Tibial artery (tissue), 4 donors: ENCODE data around the gene KRTAP1-5.

ENCODE experiments used
- DNase-seq, 2 donors: peaks; one replicate each; pipeline ENCODE4 v3.0.0-alpha.2; 2019
- H3K27ac ChIP-seq, 2 donors: fragments of 200-600 bp; sonication (generic) in 1 of 2; 1 replicate in 1 of 2; 2 replicates in 1 of 2; pipeline ENCODE4 v1.5.1; 2018 to 2019; ENCODE audit warnings: mild to moderate bottlenecking in 1 of 2
- H3K27me3 ChIP-seq, 2 donors: fragments of 200-600 bp; sonication (generic) in 1 of 2; one replicate each; pipeline versions ENCODE4 v1.5.1 to v1.6.0; 2016 to 2019
- H3K36me3 ChIP-seq, 3 donors: fragments of 200-600 bp; sonication (generic) in 2 of 3; one replicate each; pipeline ENCODE4 v1.5.1; 2016 to 2019; ENCODE audit warnings: mild to moderate bottlenecking in 2 of 3
- H3K4me1 ChIP-seq, 4 donors: fragments of 200-600 bp; sonication (generic) in 2 of 4; 1 replicate in 3 of 4; 2 replicates in 1 of 4; pipeline ENCODE4 v1.5.1; 2016 to 2019
- H3K4me3 ChIP-seq, 2 donors: fragments of 200-600 bp; sonication (generic) in 1 of 2; 1 replicate in 1 of 2; 2 replicates in 1 of 2; pipeline ENCODE4 v1.5.1; 2018 to 2019; ENCODE audit warnings: mild to moderate bottlenecking in 2 of 2
- H3K9me3 ChIP-seq, 3 donors: fragments of 200-600 bp; sonication (generic) in 1 of 3; one replicate each; pipeline ENCODE4 v1.5.1; 2016 to 2019
- intact Hi-C: fragments of 100-400 bp; cut with DNase I; formaldehyde crosslinking; loops from one replicate; pipeline ENCODE4 v1.15.0; 2023; ENCODE audit warnings: low total_unique reads
- TF ChIP-seq, protein P1 (sequence below), 2 experiments: fragments of 200-600 bp in 1 of 2; fragments of 450-650 bp in 1 of 2; IDR thresholded peaks; one replicate each; pipeline ENCODE4 v1.5.1; 2017 to 2019; ENCODE audit warnings: antibody characterized with exemption in 2 of 2, mild to moderate bottlenecking in 1 of 2, moderate library complexity in 1 of 2

The KRTAP1-5 gene

GRCh38 chr17:41012326-41013120 is 14.5 kb downstream of the KRTAP1-5 start:
- DNase-seq = no peak
- no peak overlapping the region for H3K4me3 ChIP-seq
- no peaks in the 10 kb centered on the region for H3K9me3 ChIP-seq
- no peaks in the 10 kb centered on the region for H3K27me3 ChIP-seq
- no peaks in the 10 kb centered on the region for H3K4me1 ChIP-seq
- TF ChIP-seq, protein P1, sequence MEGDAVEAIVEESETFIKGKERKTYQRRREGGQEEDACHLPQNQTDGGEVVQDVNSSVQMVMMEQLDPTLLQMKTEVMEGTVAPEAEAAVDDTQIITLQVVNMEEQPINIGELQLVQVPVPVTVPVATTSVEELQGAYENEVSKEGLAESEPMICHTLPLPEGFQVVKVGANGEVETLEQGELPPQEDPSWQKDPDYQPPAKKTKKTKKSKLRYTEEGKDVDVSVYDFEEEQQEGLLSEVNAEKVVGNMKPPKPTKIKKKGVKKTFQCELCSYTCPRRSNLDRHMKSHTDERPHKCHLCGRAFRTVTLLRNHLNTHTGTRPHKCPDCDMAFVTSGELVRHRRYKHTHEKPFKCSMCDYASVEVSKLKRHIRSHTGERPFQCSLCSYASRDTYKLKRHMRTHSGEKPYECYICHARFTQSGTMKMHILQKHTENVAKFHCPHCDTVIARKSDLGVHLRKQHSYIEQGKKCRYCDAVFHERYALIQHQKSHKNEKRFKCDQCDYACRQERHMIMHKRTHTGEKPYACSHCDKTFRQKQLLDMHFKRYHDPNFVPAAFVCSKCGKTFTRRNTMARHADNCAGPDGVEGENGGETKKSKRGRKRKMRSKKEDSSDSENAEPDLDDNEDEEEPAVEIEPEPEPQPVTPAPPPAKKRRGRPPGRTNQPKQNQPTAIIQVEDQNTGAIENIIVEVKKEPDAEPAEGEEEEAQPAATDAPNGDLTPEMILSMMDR (IDR thresholded peaks at IDR 0.05) = no peak
- intact Hi-C loops = no loop called here
- no peaks in the 10 kb centered on the region for H3K36me3 ChIP-seq
- H3K27ac ChIP-seq = no peak overlapping the region

DNA sequence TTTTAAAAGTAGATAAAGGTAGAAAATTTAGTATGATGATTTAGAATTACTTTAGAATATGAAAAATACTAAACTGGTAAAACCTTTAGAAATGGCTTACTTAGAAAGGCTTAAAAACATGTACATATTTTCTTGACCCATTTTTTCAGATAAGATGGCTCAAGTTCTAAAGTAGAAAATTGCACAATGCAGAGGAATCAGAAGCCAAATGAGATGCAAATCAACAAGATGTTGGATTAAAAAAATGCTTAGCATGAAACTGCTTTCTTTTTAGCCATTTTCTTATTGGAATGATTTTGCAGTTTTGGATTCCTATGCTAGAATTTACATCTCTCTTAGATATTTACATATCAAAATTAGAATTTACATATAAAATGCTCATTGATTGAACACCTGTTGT is 16.6 kb downstream of the KRTAP1-5 start:
- Histone ChIP-seq H3K9me3 (no peaks in the 10 kb centered on the region), H3K4me1 (no peaks in the 10 kb centered on the region), H3K36me3 (no peaks in the 10 kb centered on the region), H3K4me3 (no peak overlapping the region), H3K27ac (no peak overlapping the region), H3K27me3 (no peaks in the 10 kb centered on the region)
- no peak for DNase-seq
- TF ChIP-seq, protein P1 (IDR thresholded peaks at IDR 0.05) = no peak
- intact Hi-C loops = no loop called here

GRCh38 chr17:41009936-41010335 is 17.1 kb downstream of the KRTAP1-5 start:
- Histone ChIP-seq H3K27ac (no peak overlapping the region), H3K36me3 (no peaks in the 10 kb centered on the region), H3K9me3 (no peaks in the 10 kb centered on the region), H3K4me1 (no peaks in the 10 kb centered on the region), H3K4me3 (no peak overlapping the region), H3K27me3 (no peaks in the 10 kb centered on the region)
- intact Hi-C loops = no loop called here
- no peak for DNase-seq
- TF ChIP-seq, protein P1 (IDR thresholded peaks at IDR 0.05) = no peak

DNA sequence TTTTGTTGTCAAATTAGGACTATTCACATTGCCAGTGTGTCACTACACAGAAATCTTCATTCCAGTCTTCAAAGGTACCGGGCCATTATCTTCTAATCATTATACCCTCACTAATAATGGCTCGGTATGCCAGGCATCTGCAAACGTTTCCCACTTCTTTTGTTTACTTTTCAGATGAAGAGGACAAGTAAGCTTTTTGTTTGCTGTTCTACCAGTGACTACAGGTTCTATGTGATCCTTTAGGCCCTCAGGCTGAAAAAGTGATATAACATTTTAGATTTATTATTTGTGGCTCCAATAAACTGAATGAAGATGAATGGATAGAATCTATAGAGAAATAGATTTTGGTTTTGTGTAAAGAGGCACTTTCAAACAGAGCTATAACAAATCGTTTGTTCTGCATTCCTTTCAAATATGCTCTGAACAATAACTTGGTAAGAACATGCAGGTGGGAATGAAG is 17.7 kb downstream of the KRTAP1-5 start:
- DNase-seq = no peak
- H3K9me3 ChIP-seq = no peaks in the 10 kb centered on the region
- H3K36me3 ChIP-seq = no peaks in the 10 kb centered on the region
- TF ChIP-seq, protein P1 (IDR thresholded peaks at IDR 0.05) = no peak
- no peak overlapping the region for H3K4me3 ChIP-seq
- H3K27ac ChIP-seq = no peak overlapping the region
- intact Hi-C loops = no loop called here
- H3K4me1 ChIP-seq = no peaks in the 10 kb centered on the region
- H3K27me3 ChIP-seq = no peaks in the 10 kb centered on the region

DNA sequence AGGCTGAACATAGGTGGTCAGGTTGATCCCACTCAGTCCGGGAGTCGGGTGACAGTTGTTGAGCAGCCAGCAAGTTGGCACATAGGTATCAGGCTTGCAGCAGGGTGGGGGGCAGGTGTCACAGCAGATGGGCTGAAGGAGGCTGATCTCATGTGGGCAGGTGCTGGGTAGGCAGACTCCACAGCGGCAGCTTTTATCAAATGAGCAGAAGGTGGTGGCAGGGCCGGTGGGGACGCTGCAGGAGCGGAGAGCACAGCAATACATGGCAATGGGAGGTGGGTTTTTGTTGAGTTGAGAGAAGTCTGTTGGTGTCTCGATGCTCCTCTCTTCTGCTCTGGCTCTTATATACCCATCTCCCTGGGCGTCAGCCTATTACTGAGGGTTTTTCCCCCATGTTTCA is 18.2 kb downstream of the KRTAP1-5 start, which contains the start of gene KRTAP3-1:
Gene KRTAP3-1 (minus strand): TSS at position 318 of the 400 bp plus-strand sequence. CDS start 54 bp downstream, at position 264.
- no peaks in the 10 kb centered on the region for H3K9me3 ChIP-seq
- DNase-seq = no peak
- no peak within 1 kb of the TSS for H3K27ac ChIP-seq
- H3K4me1 ChIP-seq = no peaks in the 10 kb centered on the region
- intact Hi-C loops = no loop called here
- TF ChIP-seq, protein P1 (IDR thresholded peaks at IDR 0.05) = no peak
- H3K4me3 ChIP-seq = no peak within 1 kb of the TSS
- H3K36me3 ChIP-seq = no peaks in the 10 kb centered on the region
- no peaks in the 10 kb centered on the region for H3K27me3 ChIP-seq
